Caco-2 (cell line): Measurements from ENCODE around the gene TRDMT1. TPM values are rescaled to one million over a fixed set of nuclear protein-coding genes. Genes with fewer than 3 reads are reported as not detected.

Experiments
- BruUV-seq: library from RNA; stranded (reverse); fragments of 400-500 nt; replicated peaks from 2 replicates; lab custom pipeline; 2021; lab: Mats Ljungman, UMichigan
- CTCF ChIA-PET: fragments of 300-600 bp; sonication (Branson Sonifier 250); formaldehyde crosslinking; loops from one replicate; lab custom pipeline; 2022; ENCODE audit warnings: antibody characterized with exemption; lab: Charles Lee
- POLR2A ChIA-PET: fragments of 300-600 bp; sonication (Branson Sonifier 250); formaldehyde crosslinking; loops from one replicate; lab custom pipeline; 2022; ENCODE audit warnings: antibody characterized with exemption; lab: Charles Lee
- DNase-seq, 2 experiments: peaks; one replicate each; pipeline versions ENCODE4 v3.0.0 to v3.0.0-alpha.2; 2020 to 2022
- H3K27me3 ChIP-seq: replicated peaks from 2 replicates; pipeline ENCODE4 v1.6.0; 2011; ENCODE audit warnings: low read length; ENCODE audit not compliant: control insufficient read depth, insufficient read depth
- H3K36me3 ChIP-seq: 2 replicates; pipeline ENCODE4 v1.5.1; 2011; ENCODE audit warnings: low read length; ENCODE audit not compliant: control insufficient read depth, insufficient read depth
- H3K4me1 ChIP-seq: fragments of 250-450 bp; sonication (Bioruptor Pico); 2 replicates; pipeline ENCODE4 v1.5.1; 2020; ENCODE audit warnings: mild to moderate bottlenecking
- H3K4me3 ChIP-seq: 2 replicates; pipeline ENCODE4 v1.5.1; 2011; ENCODE audit warnings: low read depth, mild to moderate bottlenecking, control low read depth, low read length
- H3K9me3 ChIP-seq: fragments of 250-450 bp; sonication (Bioruptor Pico); 2 replicates; pipeline ENCODE4 v1.5.1; 2020; ENCODE audit warnings: mild to moderate bottlenecking, moderate library complexity
- H3K27ac Mint-ChIP-seq: one replicate; pipeline ENCODE4 v1.8.0; 2022; ENCODE audit warnings: mixed read lengths; ENCODE audit not compliant: unreplicated experiment
- H3K27me3 Mint-ChIP-seq: one replicate; pipeline ENCODE4 v1.8.0; 2022; ENCODE audit warnings: mixed read lengths; ENCODE audit not compliant: insufficient read depth, unreplicated experiment
- H3K36me3 Mint-ChIP-seq: one replicate; pipeline ENCODE4 v1.8.0; 2022; ENCODE audit warnings: mild to moderate bottlenecking, mixed read lengths; ENCODE audit not compliant: insufficient read depth, unreplicated experiment
- H3K4me1 Mint-ChIP-seq: one replicate; pipeline ENCODE4 v1.8.0; 2022; ENCODE audit warnings: low read depth, mixed read lengths; ENCODE audit not compliant: unreplicated experiment
- H3K4me3 Mint-ChIP-seq: one replicate; pipeline ENCODE4 v1.8.0; 2022; ENCODE audit warnings: mild to moderate bottlenecking, moderate library complexity, mixed read lengths; ENCODE audit not compliant: unreplicated experiment
- H3K9me3 Mint-ChIP-seq: one replicate; pipeline ENCODE4 v1.8.0; 2022; ENCODE audit warnings: mixed read lengths; ENCODE audit not compliant: unreplicated experiment
- intact Hi-C: fragments of 100-400 bp; cut with micrococcal nuclease; formaldehyde crosslinking; loops from one replicate; pipeline ENCODE4 v1.10.0; 2022; ENCODE audit not compliant: unreplicated experiment
- total RNA-seq: library from RNA; stranded (reverse); gene quantifications from 2 replicates; pipeline ENCODE4 v1.2.3, GENCODE V29; 2022
- TF ChIP-seq, protein P1 (sequence below), 2 experiments: fragments of 200-600 bp in 1 of 2; IDR thresholded peaks; 1 replicate in 1 of 2; 2 replicates in 1 of 2; pipeline versions ENCODE4 v1.5.1 to v1.8.0; 2011 to 2022; ENCODE audit warnings: antibody characterized with exemption in 1 of 2, control low read depth in 1 of 2, inconsistent platforms in 1 of 2, low read depth in 1 of 2, low read length in 1 of 2, mild to moderate bottlenecking in 1 of 2, moderate library complexity in 1 of 2; ENCODE audit not compliant: insufficient read depth in 1 of 2, severe bottlenecking in 1 of 2, unreplicated experiment in 1 of 2

The TRDMT1 gene
- total RNA-seq, 1 experiment from 2014 or later: 8.6 TPM

DNA sequence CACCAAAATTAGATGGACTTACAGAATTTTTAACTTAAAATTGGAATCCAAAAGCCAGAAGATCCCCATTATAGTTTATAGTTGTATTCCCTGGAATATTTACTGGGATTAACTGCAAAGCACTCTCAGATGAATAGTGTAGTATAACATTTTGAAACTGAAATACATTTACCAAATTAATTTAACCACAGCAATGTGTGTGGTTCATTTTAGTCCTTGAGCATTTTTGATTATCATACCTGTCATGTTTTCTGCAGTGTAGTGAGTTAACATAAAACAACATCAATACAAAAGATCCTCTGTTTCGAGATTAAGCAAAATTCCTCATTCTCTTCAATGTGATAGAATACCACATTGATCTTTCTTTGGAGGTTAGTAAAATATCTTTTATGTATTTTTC, 30.3 kb upstream of the TRDMT1 start:
- no peak overlapping the region for H3K4me3 ChIP-seq
- intact Hi-C loops: loop anchor here (2.0 kb wide), 2 partner anchors 109 to 339 kb away; no protein-coding TSS in a partner anchor
- H3K27ac Mint-ChIP-seq: no peak overlapping the region
- no peaks in the 10 kb centered on the region; the same call in none of the 2 replicates for H3K27me3 ChIP-seq
- TF ChIP-seq, protein P1, sequence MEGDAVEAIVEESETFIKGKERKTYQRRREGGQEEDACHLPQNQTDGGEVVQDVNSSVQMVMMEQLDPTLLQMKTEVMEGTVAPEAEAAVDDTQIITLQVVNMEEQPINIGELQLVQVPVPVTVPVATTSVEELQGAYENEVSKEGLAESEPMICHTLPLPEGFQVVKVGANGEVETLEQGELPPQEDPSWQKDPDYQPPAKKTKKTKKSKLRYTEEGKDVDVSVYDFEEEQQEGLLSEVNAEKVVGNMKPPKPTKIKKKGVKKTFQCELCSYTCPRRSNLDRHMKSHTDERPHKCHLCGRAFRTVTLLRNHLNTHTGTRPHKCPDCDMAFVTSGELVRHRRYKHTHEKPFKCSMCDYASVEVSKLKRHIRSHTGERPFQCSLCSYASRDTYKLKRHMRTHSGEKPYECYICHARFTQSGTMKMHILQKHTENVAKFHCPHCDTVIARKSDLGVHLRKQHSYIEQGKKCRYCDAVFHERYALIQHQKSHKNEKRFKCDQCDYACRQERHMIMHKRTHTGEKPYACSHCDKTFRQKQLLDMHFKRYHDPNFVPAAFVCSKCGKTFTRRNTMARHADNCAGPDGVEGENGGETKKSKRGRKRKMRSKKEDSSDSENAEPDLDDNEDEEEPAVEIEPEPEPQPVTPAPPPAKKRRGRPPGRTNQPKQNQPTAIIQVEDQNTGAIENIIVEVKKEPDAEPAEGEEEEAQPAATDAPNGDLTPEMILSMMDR (IDR thresholded peaks at IDR 0.05; ENCODE audit: insufficient read depth in 1 of 2, low read depth in 1 of 2, low read length in 1 of 2, severe bottlenecking in 1 of 2, unreplicated experiment in 1 of 2): no peak
- no peaks in the 10 kb centered on the region for H3K4me1 Mint-ChIP-seq
- H3K9me3 ChIP-seq: no peaks in the 10 kb centered on the region
- H3K36me3 Mint-ChIP-seq: peaks cover 31% of the 10 kb centered on the region
- peaks cover 13% of the 10 kb centered on the region for H3K27me3 Mint-ChIP-seq
- DNase-seq: no peak
- H3K9me3 Mint-ChIP-seq: no peaks in the 10 kb centered on the region
- H3K36me3 ChIP-seq: no peaks in the 10 kb centered on the region
- CTCF ChIA-PET: interaction anchor here (0.7 kb wide), 1 partner anchor 1435 kb away, joined by 7 read pairs; no protein-coding TSS in a partner anchor
- POLR2A ChIA-PET: no interaction called here
- no peak overlapping the region for H3K4me3 Mint-ChIP-seq
- BruUV-seq: no TSS peak
- peaks cover 21% of the 10 kb centered on the region for H3K4me1 ChIP-seq

DNA sequence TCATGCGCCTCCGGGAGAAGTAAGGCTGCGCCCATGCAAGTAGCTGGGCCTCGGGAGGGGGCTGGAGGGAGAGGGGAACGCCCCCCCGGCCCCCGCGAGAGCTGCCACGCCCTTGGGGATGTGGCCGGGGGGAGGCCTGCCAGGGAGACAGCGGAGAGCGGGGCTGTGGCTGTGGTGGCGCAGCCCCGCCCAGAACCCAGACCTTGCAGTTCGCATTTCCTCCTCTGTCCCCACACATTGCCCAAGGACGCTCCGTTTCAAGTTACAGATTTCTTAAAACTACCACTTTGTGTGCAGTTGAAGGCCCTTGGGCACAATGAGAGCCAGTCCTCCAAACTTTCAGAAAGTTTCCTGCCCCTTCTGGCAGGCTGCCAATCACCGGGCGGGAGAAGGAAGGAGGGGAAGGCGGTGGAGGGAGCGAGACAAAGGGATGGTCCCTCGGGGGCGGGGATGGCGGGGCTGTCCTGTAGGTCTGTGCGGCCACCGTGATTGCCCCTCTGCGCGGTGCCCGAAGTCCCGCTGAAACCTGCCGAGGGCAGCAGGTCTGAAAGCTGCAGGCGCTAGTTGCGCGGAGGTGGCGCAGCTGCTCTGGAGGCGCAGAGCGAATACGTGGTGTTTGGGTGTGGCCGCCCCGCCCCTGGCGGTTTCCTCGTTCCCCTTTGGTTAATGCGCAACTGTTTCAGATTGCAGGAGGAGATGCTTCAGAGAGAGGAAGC, 28.7 kb upstream of the TRDMT1 start:
- ChIA-PET CTCF (interaction anchor here (0.6 to 1.8 kb wide), 13 partner anchors 10 to 413 kb away, joined by 3 to 7 read pairs (median 3); partner anchors contain the start of genes RSU1 and TRDMT1), POLR2A (interaction anchor here (1.0 kb wide), 1 partner anchor 413 kb away, joined by 4 read pairs; the partner anchor contains the start of gene RSU1)
- Mint-ChIP-seq H3K4me1 (no peaks in the 10 kb centered on the region), H3K27me3 (peaks cover 16% of the 10 kb centered on the region), H3K27ac (peak overlapping the region; percentile 58), H3K9me3 (no peaks in the 10 kb centered on the region), H3K36me3 (peaks cover 17% of the 10 kb centered on the region), H3K4me3 (peak overlapping the region; percentile 78)
- BruUV-seq: no TSS peak
- Histone ChIP-seq H3K9me3 (no peaks in the 10 kb centered on the region), H3K27me3 (no peaks in the 10 kb centered on the region; the same call in none of the 2 replicates), H3K4me3 (peak overlapping the region; percentile 58), H3K36me3 (no peaks in the 10 kb centered on the region), H3K4me1 (peaks cover 21% of the 10 kb centered on the region)
- DNase-seq: peak; percentile 85 to 89
- TF ChIP-seq, protein P1 (IDR thresholded peaks at IDR 0.05; ENCODE audit: insufficient read depth in 1 of 2, low read depth in 1 of 2, low read length in 1 of 2, severe bottlenecking in 1 of 2, unreplicated experiment in 1 of 2): no peak
- intact Hi-C loops: loop anchor here (1.0 to 2.0 kb wide), 6 partner anchors 29 to 413 kb away; partner anchors contain the start of genes RSU1 and TRDMT1

DNA sequence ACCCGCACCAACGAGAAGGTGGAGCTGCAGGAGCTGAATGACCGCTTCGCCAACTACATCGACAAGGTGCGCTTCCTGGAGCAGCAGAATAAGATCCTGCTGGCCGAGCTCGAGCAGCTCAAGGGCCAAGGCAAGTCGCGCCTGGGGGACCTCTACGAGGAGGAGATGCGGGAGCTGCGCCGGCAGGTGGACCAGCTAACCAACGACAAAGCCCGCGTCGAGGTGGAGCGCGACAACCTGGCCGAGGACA, 28.2 kb upstream of the TRDMT1 start:
- Mint-ChIP-seq H3K4me3 (peak overlapping the region; percentile 78), H3K36me3 (peaks cover 16% of the 10 kb centered on the region), H3K27me3 (peaks cover 16% of the 10 kb centered on the region), H3K9me3 (no peaks in the 10 kb centered on the region), H3K27ac (peak overlapping the region; percentile 58), H3K4me1 (no peaks in the 10 kb centered on the region)
- no peaks in the 10 kb centered on the region for H3K36me3 ChIP-seq
- BruUV-seq: no TSS peak
- peaks cover 21% of the 10 kb centered on the region for H3K4me1 ChIP-seq
- ChIA-PET CTCF (interaction anchor here (0.6 to 1.8 kb wide), 3 partner anchors 14 to 388 kb away, joined by 3 to 7 read pairs (median 5); no protein-coding TSS in a partner anchor), POLR2A (no interaction called here)
- intact Hi-C loops: no loop called here
- TF ChIP-seq, protein P1 (IDR thresholded peaks at IDR 0.05; ENCODE audit: insufficient read depth in 1 of 2, low read depth in 1 of 2, low read length in 1 of 2, severe bottlenecking in 1 of 2, unreplicated experiment in 1 of 2): no peak
- peak; percentile 47 to 53 for DNase-seq
- H3K4me3 ChIP-seq: peak overlapping the region; percentile 58
- no peaks in the 10 kb centered on the region for H3K9me3 ChIP-seq
- H3K27me3 ChIP-seq: no peaks in the 10 kb centered on the region; the same call in none of the 2 replicates
